ENCODE data around the gene CCL26.
"Not testable (repeated sequence)": the region's sequence is repeated elsewhere in the genome, so short reads cannot be mapped to it uniquely, and the experiment has no call there.

Gene CCL26

DNA sequence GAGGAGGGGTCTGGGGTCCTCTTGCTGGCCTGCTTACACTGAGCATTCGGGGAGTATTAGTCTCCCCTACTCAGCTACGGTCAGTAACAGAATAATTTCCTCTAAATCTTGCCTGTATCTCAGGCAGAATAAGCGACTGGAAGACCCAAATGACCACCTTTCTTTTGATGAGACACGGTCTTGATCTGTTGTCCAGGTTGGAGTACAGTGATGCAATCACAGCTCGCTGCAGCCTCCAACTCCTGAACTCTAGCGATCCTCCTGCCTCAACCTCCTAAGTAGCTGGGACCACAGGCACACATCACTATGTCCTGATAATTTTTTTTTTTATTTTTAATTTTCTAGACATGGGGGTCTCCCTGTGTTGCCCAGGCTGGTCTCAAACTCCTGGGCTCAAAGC, 24.4 kb upstream of the CCL26 start:
- no peak overlapping the region for H3K4me3 ChIP-seq (ENCODE audit: low read depth, low read length)
- no peak for DNase-seq (ENCODE audit: low read depth)
- TF ChIP-seq, protein P1, sequence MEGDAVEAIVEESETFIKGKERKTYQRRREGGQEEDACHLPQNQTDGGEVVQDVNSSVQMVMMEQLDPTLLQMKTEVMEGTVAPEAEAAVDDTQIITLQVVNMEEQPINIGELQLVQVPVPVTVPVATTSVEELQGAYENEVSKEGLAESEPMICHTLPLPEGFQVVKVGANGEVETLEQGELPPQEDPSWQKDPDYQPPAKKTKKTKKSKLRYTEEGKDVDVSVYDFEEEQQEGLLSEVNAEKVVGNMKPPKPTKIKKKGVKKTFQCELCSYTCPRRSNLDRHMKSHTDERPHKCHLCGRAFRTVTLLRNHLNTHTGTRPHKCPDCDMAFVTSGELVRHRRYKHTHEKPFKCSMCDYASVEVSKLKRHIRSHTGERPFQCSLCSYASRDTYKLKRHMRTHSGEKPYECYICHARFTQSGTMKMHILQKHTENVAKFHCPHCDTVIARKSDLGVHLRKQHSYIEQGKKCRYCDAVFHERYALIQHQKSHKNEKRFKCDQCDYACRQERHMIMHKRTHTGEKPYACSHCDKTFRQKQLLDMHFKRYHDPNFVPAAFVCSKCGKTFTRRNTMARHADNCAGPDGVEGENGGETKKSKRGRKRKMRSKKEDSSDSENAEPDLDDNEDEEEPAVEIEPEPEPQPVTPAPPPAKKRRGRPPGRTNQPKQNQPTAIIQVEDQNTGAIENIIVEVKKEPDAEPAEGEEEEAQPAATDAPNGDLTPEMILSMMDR (IDR thresholded peaks at IDR 0.05; ENCODE audit: low read depth, low read length, missing control alignments): no peak

DNA sequence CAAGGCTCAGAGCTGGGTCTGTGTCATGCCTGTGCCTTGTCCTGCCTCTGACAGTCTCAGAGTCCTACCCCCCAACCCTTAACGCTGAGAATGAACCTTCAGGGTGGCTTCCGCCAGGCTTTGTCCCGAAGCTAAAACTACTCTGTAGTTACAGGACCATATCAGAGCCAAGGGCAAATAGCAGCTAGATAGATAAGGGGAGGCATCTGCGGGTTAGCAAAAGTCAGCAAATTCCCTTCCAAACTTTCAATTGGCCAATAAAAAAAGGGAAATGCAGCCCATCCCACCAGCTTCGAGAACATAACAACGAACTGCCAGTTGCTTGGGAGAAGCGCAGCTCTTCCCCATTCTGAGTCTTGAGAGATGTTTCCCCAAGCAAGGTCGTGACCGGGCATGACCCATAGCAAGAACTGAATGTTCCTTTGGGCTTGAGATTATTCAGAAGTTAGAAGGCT, 23.8 kb upstream of the CCL26 start:
- TF ChIP-seq, protein P1 (IDR thresholded peaks at IDR 0.05; ENCODE audit: low read depth, low read length, missing control alignments): no peak
- no peak for DNase-seq (ENCODE audit: low read depth)
- no peak overlapping the region for H3K4me3 ChIP-seq (ENCODE audit: low read depth, low read length)

GRCh38 chr7:75793676-75794075, 21.7 kb upstream of the CCL26 start:
- no peak overlapping the region for H3K4me3 ChIP-seq (ENCODE audit: low read depth, low read length)
- no peak for DNase-seq (ENCODE audit: low read depth)
- TF ChIP-seq, protein P1 (IDR thresholded peaks at IDR 0.05; ENCODE audit: low read depth, low read length, missing control alignments): no peak

GRCh38 chr7:75792567-75792966, 20.6 kb upstream of the CCL26 start:
- not testable (repeated sequence) for DNase-seq (ENCODE audit: low read depth); H3K4me3 ChIP-seq (ENCODE audit: low read depth, low read length)

GRCh38 chr7:75789361-75789924, 17.4 kb upstream of the CCL26 start:
- H3K4me3 ChIP-seq (ENCODE audit: low read depth, low read length): no peak overlapping the region
- TF ChIP-seq, protein P1 (IDR thresholded peaks at IDR 0.05; ENCODE audit: low read depth, low read length, missing control alignments): no peak
- DNase-seq (ENCODE audit: low read depth): no peak

DNA sequence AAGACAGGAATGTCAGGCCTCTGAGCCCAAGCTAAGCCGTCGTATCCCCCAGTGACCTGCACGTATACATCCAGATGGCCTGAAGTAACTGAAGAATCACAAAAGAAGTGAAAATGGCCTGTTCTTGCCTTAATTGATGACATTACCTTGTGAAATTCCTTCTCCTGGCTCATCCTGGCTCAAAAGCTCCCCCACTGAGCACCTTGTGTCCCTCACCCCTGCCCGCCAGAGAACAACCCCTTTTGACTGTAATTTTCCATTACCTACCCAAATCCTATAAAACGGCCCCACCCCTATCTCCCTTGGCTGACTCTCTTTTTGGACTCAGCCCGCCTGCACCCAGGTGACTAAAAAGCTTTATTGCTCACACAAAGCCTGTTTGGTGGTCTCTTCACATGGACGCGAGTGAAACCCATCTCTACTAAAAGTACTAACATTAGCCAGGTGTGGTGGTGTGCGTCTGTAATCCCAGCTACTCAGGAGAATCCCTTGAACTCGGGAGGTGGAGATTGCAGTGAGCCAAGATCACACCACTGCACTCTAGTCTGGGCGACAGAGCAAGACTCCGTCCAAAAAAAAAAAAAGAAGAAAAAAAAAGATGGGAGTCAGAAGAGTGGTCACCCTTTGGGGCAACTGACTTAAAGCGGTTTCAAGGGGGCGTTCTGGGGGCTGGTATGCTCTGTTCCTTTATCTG, 16.3 kb upstream of the CCL26 start:
- DNase-seq (ENCODE audit: low read depth); H3K4me3 ChIP-seq (ENCODE audit: low read depth, low read length): not testable (repeated sequence)

DNA sequence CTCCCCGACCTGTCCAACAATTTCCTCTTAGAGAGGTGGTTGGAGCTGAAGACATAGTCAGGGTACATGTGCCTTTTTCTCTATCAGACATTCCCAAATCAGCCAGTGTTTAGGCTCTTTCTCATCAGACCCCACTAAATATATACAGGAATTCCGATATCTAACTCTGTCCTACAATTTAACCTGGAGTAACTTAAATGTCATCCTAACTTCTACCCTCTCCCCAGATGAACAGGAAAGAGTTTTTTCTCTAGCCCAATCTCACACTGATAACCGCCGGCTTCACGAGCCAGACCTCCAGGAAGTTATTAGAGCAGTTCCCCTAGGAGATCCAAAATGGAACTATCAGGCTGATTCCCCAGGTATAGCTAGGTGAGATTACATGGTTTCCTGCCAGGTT, 11.0 kb upstream of the CCL26 start:
- not testable (repeated sequence) for H3K4me3 ChIP-seq (ENCODE audit: low read depth, low read length); DNase-seq (ENCODE audit: low read depth)

DNA sequence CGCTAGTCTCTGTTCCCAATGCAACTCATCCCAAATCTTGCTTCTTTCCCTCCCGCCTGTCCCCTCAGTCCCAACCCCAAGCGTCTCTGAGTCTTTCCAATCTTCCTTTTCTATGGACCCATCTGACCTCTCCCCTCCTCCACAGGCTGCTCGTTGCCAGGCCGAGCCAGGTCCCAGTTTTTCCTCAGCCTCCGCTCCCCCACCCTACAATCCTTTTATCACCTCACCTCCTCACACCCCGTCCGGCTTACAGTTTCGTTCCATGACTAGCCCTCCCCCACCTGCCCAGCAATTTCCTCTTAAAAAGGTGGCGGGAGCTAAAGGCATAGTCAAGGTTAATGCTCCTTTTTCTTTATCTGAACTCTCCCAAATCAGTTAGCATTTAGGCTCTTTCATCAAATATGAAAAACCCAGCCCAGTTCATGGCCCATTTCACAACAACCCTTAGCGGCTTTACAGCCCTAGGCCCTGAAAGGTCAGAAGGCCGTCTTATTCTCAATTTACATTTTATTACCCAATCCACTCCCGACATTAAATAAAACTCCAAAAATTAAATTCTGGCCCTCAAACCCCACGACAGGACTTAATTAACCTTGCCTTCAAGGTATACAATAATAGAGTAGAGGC, 8.7 kb upstream of the CCL26 start:
- not testable (repeated sequence) for DNase-seq (ENCODE audit: low read depth); H3K4me3 ChIP-seq (ENCODE audit: low read depth, low read length)

- not testable (repeated sequence) for DNase-seq (ENCODE audit: low read depth); H3K4me3 ChIP-seq (ENCODE audit: low read depth, low read length)
These were observed 7.5 kb upstream of the CCL26 start for GRCh38 chr7:75779516-75779915.

GRCh38 chr7:75779035-75779434, 7.0 kb upstream of the CCL26 start:
- DNase-seq (ENCODE audit: low read depth); H3K4me3 ChIP-seq (ENCODE audit: low read depth, low read length): not testable (repeated sequence)
